SK-N-MC (cell line): ENCODE measurements around the gene LNP1.

Source experiments
- EZH2 ChIP-seq: fragments of 200-600 bp; sonication (generic); IDR thresholded peaks from one replicate; pipeline ENCODE4 v1.6.1; 2017; ENCODE audit warnings: antibody characterized with exemption
- POLR2AphosphoS5 ChIP-seq: IDR thresholded peaks from 2 replicates; pipeline ENCODE4 v1.6.1; 2012; ENCODE audit warnings: mild to moderate bottlenecking, low read depth, low read length, borderline replicate concordance

DNA sequence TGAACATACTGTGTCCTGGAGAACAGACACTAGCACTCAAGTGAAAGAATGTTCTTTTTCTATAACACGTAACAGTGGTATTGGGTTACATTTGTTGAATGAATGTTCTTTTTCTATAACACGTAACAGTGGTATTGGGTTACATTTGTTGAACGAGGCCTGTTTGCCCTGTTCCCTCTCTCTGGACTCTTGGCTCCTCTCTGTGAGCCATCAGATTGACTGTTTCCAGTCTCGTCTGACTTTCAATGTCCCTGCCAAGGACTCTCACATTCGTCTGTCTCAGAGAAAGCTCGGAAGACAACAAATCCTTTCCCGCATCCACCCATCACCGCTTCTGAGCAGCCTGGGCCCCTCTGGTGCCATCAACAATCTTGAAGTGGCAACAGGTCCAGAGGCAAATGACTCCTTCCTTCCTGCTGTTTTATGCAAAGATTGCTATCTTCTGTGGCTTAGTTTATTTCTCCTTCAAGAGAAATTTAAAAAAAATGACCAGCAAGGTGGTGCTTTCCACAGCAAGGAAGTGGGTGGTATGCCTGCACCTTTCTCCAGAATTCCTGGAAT lies 99.1 kb downstream of the LNP1 start:
- no peak for TF ChIP-seq EZH2
- no peak for TF ChIP-seq POLR2AphosphoS5
